Stimulated activated CD8-positive, alpha-beta memory T cell treated with anti-CD3 and anti-CD28 coated beads, Interleukin-7, amount 100 ng/mL, for 24 hours (primary cell): ENCODE measurements around the gene CADM2.

Experiments used
- DNase-seq: peaks from one replicate; pipeline ENCODE4 v3.0.0-alpha.2; 2020; ENCODE audit warnings: low read depth

CADM2 gene

GRCh38 chr3:85572426-85572825, 613.6 kb downstream of the CADM2 start:
- no peak for DNase-seq

DNA sequence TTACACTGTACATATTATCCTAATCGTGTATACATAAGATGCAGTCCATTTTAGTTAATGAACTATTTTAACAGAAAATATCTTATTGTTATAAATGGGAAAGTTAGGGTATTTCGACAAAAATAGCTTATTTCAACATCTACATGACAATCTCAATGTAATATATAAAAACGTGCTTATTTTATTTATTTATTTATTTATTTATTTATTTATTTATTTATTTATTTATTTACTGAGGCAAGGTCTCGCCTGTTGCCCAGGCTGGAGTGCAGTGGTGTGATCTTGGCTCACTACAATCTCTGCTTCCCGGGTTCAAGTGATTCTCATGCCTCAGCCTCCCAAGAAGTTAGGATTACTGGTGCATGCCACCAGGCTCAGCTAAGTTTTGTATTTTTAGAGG, 614.2 kb downstream of the CADM2 start:
- DNase-seq = no peak

DNA sequence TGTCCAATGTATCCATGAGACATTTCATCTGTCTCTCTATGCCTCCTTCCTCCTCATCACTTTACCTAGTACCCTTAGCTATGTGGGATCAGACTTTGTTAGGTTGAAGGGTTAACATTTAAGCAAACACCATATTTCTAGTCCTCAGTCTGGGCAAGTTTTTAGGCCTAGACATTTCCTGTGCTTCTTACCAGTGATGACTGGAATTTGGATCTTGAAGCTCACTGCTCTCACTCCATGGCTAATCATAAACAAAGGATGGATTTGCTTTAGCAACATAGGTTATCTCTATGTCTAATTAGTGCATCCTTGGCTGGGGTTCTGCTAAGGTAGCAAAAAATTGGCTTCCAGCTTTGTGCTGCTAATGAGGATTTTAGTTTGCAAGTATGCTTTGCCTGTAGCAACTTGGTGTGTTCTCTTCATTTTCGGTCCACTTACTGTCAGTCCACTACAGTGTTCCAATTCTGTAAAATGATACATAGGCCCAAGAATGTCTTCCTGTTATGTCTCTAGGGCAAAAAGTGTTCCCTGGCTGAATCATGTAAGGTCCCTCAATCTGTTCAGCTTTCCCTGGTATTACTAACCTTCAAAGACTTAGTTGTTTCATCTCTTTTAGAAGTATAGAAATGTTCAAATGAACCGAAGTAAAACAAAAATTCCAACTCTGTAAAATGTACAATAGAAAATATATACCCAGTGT, 615.4 kb downstream of the CADM2 start:
- no peak for DNase-seq

GRCh38 chr3:85576091-85576690, 617.4 kb downstream of the CADM2 start:
- DNase-seq = peak; percentile 2

DNA sequence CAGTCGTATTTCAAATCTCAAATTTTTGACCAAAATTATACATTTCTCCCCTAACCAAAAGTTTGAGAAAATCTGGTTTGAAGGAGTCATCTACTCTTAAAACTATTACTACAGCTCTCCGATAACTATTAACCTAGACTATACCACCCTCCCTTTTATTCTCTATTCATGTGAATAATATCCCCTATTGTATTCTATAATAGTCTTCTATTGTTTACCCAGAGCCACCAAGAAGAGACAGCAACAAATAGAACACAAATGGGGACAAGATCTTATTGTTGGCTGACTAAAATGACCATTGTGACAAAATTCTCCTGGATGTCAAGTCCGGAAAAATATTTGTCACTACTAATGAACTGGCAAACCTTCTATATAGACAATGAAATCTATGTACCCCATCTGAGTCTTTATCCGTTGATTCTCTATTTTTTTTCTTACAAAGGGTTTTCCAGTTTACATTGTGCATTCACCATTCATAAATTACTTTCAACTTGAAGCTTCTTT, 618.0 kb downstream of the CADM2 start:
- DNase-seq = no peak

DNA sequence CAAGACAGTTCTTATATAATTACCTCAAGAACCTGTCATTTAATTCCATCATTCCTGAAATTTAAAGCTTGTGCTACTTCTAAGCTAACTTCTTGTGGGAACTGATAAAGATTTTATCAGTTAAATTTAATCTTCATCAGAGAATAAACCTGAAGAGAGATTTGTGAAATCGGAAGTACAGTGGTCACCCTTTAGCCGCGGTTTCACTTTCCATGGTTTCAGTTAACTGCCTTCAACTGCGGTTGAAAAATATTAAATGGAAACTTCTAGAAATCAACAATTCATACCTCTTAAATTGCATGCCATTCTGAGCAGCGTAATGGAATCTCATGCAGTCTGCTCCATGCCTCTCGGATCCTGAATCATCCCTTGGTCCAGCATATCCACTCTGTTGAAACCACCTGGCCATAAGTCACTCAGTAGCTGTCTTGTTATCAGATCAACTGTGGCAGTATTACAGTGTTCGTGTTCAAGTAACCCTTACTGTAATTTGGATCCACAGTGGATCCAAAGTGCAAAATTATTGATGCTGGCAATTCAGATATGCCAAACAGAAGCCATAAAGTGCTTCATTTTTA, 626.1 kb downstream of the CADM2 start:
- no peak for DNase-seq

GRCh38 chr3:85586018-85586417, 627.2 kb downstream of the CADM2 start:
- DNase-seq = no peak

GRCh38 chr3:85589145-85589544, 630.4 kb downstream of the CADM2 start:
- no peak for DNase-seq

DNA sequence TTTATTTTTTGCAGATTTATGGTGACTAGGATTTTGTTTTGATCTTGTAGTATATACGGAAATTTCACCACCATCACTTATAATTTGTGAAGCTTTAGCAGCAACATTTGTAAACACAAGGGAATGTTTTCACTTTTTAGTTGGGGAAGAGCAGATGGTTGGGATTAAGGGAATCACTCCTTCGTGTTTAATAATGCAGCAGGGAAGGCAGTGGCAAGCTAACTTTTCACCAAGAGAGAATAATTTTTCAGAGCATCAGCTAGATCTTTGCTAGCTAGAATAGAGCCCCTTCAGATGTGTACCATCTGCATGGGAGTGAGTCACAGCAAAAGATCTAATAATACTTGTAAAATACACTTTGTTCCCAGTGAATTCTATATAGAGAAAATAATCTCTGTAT, 632.7 kb downstream of the CADM2 start:
- DNase-seq = no peak

GRCh38 chr3:85592256-85592655, 633.5 kb downstream of the CADM2 start:
- DNase-seq = no peak

DNA sequence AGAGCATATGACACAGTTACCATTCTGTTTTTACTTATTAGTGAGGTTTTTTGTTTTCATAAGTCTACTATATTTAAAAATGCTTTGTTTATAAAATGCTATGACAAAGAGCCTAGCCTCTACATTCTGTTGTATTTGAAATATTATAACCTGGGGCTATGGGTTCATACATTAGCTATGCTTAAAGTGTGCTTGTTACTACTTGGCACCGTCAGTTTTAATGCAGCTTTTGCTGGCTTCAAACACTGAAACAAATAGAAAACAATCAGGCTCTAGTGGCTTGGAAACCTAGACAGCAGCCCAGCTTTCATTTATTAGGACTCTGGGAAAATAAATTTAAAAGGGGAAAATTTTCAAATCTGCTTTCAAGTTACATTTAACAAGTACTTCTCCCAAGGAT, 635.9 kb downstream of the CADM2 start:
- DNase-seq = no peak

DNA sequence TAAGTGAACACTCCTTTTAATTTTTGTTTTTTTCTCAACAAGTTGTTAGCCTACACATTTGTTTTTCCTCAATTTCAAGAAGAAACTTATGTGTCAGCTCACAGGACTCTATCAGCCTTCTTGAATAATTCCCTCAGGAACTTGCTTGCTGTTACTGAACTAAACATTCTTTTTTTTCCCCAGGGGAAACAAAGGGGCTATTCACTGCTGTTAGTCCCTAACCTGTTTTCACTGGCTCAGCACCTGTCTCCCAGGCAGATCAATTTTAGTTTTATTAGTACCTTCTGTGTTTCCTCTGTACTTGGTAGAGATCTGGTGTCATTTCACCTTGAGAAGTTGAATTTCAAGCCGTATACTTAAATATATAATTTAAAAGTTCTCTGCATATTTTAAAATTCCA, 644.6 kb downstream of the CADM2 start:
- no peak for DNase-seq

DNA sequence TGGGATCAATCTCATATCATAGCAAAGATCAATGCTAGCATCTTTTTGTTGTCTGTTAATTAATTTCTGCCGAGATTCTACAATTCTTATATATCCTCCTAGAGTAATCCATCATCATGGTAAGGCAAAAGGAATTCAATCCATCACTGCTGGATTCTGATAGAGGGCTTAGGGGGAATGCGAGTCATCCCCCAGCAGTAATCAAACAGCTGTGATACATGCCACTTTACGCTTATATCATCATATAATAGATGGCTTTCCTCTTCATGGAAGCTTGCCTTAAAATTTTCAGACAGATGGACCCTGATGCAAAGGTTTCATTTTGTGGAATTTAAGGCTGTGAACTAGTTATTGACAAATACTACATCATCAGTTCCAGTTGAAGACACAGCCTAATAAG, 645.9 kb downstream of the CADM2 start:
- DNase-seq = no peak

DNA sequence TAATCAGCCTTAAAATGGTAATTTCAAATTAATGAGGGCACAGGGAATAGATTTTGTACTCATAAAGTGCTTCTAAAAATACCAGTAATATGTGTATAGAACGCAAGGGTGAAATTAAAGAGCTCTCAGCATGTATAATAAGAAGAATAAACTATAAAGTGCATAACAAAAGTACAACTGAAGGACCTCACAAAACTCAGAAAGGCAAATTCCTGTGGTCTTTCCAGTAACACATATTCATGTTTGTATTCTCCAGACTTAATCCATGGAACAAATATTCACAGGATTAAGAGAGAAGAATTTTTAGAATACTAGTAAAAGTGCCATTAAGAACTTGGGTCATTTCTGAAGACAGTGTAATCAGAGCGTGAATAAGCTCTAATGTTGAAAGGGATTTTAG, 646.3 kb downstream of the CADM2 start:
- no peak for DNase-seq

GRCh38 chr3:85626662-85627061, 667.9 kb downstream of the CADM2 start:
- DNase-seq = no peak

DNA sequence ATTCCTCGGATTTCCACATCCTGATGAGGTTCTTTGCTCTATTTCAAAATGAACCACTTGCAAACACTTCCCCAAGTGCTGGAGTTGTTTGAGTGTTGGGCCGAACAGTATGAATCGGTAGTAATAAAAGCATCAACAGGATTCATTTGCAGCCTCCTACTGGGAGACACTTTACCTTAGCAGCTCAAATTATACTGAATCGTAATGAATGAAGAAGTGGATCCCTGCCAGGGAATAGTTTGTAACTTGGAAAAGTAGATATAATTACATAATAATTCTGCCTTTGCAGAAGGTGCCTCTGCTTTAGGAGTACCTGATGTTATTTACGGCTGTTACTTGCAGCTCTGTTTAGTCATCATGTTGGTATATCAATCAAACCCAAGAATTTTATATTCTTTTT, 669.1 kb downstream of the CADM2 start:
- DNase-seq = no peak

DNA sequence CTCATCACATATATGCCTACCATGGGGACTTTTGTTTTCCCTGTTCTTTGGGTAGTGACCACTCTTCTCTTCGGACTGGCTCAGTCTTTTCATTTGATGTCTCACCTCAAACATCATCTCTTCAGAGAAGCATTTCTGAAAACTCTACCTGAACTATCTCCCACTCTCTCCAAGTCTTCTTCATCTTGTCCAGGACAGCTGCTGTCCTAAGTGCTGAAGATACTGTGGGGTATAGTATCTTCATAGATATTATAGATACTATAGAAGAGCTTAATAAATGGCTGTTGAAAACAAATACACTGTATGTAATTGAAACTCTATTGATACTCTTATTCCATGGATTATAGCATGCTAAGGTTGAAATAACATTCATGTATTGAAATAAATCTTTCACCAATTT, 672.3 kb downstream of the CADM2 start:
- DNase-seq = no peak

DNA sequence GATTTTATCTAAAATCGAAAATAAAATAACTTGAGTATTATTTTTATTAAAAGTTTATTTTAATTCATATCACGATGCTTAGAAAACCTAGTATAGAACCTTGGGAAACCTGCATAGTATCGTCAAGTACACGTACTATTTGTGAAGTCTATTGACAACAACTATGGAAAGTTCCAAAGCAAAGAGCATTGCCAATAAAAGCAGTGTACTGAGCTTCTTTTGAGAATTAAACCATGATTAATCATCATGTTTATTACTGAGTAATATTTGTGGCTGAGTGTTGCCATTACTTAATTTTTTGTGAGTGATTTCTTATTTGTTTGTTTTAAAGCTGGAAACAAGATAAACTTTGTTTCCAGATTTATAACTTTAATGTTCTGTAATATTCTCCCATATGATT, 674.1 kb downstream of the CADM2 start:
- no peak for DNase-seq

- DNase-seq = no peak
These were observed 693.6 kb downstream of the CADM2 start for GRCh38 chr3:85652360-85652759.

GRCh38 chr3:85660451-85660850, 701.7 kb downstream of the CADM2 start:
- DNase-seq = no peak

DNA sequence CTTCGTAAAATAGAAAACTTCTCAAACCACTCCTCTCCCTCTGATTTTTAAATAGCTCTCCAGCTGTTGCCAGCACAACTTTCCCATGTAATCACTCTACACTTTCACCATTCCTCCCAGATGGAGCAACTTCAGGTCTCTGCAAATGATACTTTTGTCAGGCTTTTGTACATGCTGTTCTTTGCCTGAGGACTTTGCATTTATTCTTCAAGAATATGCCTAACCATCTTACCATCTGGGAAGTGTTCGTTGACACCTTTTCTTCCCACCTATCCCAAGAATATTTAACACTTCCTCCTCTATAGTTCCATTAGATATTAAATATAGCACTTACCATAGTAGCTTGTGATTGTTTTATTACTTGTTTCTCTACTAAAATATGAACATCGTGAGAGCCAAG, 703.7 kb downstream of the CADM2 start:
- DNase-seq = no peak

- DNase-seq = no peak
These were observed 709.0 kb downstream of the CADM2 start for GRCh38 chr3:85667744-85668143.

DNA sequence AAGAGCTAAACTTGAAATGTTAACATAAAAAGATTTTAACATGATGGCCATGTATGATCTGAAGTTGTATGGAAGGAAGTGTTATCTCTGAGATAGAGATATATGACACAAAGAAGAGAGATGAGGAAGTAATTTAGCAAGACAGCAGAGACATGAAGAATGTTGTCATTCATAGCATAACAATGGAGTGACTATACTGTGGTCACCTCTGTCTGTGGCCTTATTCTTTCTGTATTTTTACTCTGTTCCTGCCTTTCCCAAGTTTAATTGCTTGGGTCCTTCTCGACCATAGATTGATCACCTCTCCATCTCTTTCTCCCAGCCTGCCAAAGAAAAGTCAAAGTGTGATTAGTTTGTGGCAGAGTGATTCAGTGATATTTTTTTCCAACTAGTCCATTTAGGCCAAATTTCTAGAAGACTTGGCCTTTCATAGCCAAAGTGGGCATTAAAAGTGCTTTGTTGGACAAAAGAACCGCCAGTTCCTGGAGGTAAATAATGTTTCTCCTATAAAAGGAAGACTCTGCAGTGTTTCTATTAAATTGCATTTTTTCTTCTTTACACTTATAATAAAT, 711.9 kb downstream of the CADM2 start:
- no peak for DNase-seq
